ENCODE results near the gene MOCS3. TPM values are rescaled to one million over a fixed set of nuclear protein-coding genes. Genes with fewer than 3 reads are reported as not detected.

The MOCS3 gene
- total and polyA plus RNA-seq, 2 of the 13 experiments (the other 11 are each of a cell fraction or from before 2014, with no cell fraction given), result 3.7 to 8.4 TPM

- TF ChIP-seq PLSCR1 (CRISPR knock-in tag; IDR thresholded peaks at IDR 0.05; ENCODE audit: borderline replicate concordance) (no peak), ZNF615 (CRISPR knock-in tag; IDR thresholded peaks at IDR 0.05; ENCODE audit: borderline replicate concordance) (no peak), ZNF343 (CRISPR knock-in tag; IDR thresholded peaks at IDR 0.05) (no peak), ZNF674 (CRISPR knock-in tag; IDR thresholded peaks at IDR 0.05; ENCODE audit: low read depth) (0 out of 2 replicates have a peak, but pooled peaks have one; percentile 32), ZNF441 (CRISPR knock-in tag; IDR thresholded peaks at IDR 0.05; ENCODE audit: borderline replicate concordance) (no peak), ZNF660 (CRISPR knock-in tag; IDR thresholded peaks at IDR 0.05; ENCODE audit: borderline replicate concordance, low read depth) (no peak), ZSCAN22 (CRISPR knock-in tag; IDR thresholded peaks at IDR 0.05) (no peak), AGO2 (optimal IDR thresholded peaks at IDR 0.05; ENCODE audit: low read depth, low read length) (no peak), ZNF841 (CRISPR knock-in tag; IDR thresholded peaks at IDR 0.05; ENCODE audit: borderline replicate concordance) (no peak), ZNF30 (CRISPR knock-in tag; IDR thresholded peaks at IDR 0.05) (peak; percentile 50; the same call in 1 of the 2 replicates), ZNF703 (CRISPR knock-in tag; IDR thresholded peaks at IDR 0.05; ENCODE audit: borderline replicate concordance) (0 out of 2 replicates have a peak, but pooled peaks have one; percentile 6), ZNF253 (CRISPR knock-in tag; IDR thresholded peaks at IDR 0.05; ENCODE audit: borderline replicate concordance) (0 out of 2 replicates have a peak, but pooled peaks have one; percentile 26), NRL (CRISPR knock-in tag; IDR thresholded peaks at IDR 0.05; ENCODE audit: borderline replicate concordance) (0 out of 2 replicates have a peak, but pooled peaks have one; percentile 45), ZC3H13 (CRISPR knock-in tag; IDR thresholded peaks at IDR 0.05) (peak; percentile 87), U2AF2 (IDR thresholded peaks at IDR 0.05; ENCODE audit: low read depth, low read length) (no peak), ZBTB39 (CRISPR knock-in tag; IDR thresholded peaks at IDR 0.05) (no peak), HOXA7 (CRISPR knock-in tag; IDR thresholded peaks at IDR 0.05) (no peak), GTF3A (CRISPR knock-in tag; conservative IDR thresholded peaks at IDR 0.05) (no peak), ZNF468 (CRISPR knock-in tag; IDR thresholded peaks at IDR 0.05) (0 out of 2 replicates have a peak, but pooled peaks have one; percentile 20), NCOA5 (CRISPR knock-in tag; IDR thresholded peaks at IDR 0.05) (no peak), HNRNPH1 (optimal IDR thresholded peaks at IDR 0.05; ENCODE audit: low read depth, low read length) (no peak), ZBED4 (CRISPR knock-in tag; IDR thresholded peaks at IDR 0.05; ENCODE audit: borderline replicate concordance) (no peak), ZNF431 (CRISPR knock-in tag; IDR thresholded peaks at IDR 0.05; ENCODE audit: borderline replicate concordance, low read depth) (no peak), ELF4 (CRISPR knock-in tag; IDR thresholded peaks at IDR 0.05; ENCODE audit: borderline replicate concordance) (no peak)
Measured at GRCh38 chr20:50959543-50960126, 1.0 kb downstream of the MOCS3 start (continued).

Measured in HepG2 (cell line).